OCI-LY7 (cell line): ENCODE data around the gene ADAM12. TPM values are rescaled to one million over a fixed set of nuclear protein-coding genes. Genes with fewer than 3 reads are reported as not detected.
A peak's percentile ranks its signal among the peaks of the same experiment; 100 is the strongest.

Experiments
- BruUV-seq: library from RNA; stranded (reverse); fragments of 400-500 nt; replicated peaks from 2 replicates; lab custom pipeline; 2021; lab: Mats Ljungman, UMichigan
- CTCF ChIA-PET: fragments of 300-600 bp; sonication (Branson Sonifier 250); formaldehyde crosslinking; loops from one replicate; lab custom pipeline; 2022; ENCODE audit warnings: antibody characterized with exemption; ENCODE audit not compliant: unreplicated experiment; lab: Charles Lee
- POLR2A ChIA-PET: fragments of 300-600 bp; sonication (Branson Sonifier 250); formaldehyde crosslinking; loops from one replicate; lab custom pipeline; 2022; ENCODE audit warnings: antibody characterized with exemption; lab: Charles Lee
- DNase-seq: peaks from one replicate; pipeline ENCODE4 v3.0.0-alpha.2; 2015; ENCODE audit warnings: low spot score
- H2AFZ ChIP-seq: fragments of 200-600 bp; sonication (generic), shearing (Covaris generic); 2 replicates; pipeline ENCODE4 v1.6.1; 2014; ENCODE audit warnings: mild to moderate bottlenecking, antibody characterized with exemption, low read length, moderate library complexity
- H3K27ac ChIP-seq: fragments of 200-600 bp; sonication (generic); 2 replicates; pipeline ENCODE4 v1.5.1; 2014; ENCODE audit warnings: mixed run types, low read depth, mild to moderate bottlenecking, moderate library complexity, low read length, inconsistent platforms; ENCODE audit not compliant: poor library complexity, severe bottlenecking
- H3K36me3 ChIP-seq: fragments of 200-600 bp; sonication (generic); 2 replicates; pipeline ENCODE4 v1.6.1; 2014; ENCODE audit warnings: mild to moderate bottlenecking, antibody characterized with exemption, low read length, moderate library complexity, mixed read lengths; ENCODE audit not compliant: insufficient read depth
- H3K4me1 ChIP-seq: fragments of 200-600 bp; sonication (generic); 2 replicates; pipeline ENCODE4 v1.5.1; 2014; ENCODE audit warnings: mild to moderate bottlenecking, low read length; ENCODE audit not compliant: insufficient read depth, poor library complexity, severe bottlenecking
- H3K4me2 ChIP-seq: fragments of 200-600 bp; sonication (generic); 2 replicates; pipeline ENCODE4 v1.6.1; 2014; ENCODE audit warnings: mild to moderate bottlenecking, low read length
- H3K4me3 ChIP-seq: fragments of 200-600 bp; sonication (generic); 2 replicates; pipeline ENCODE4 v1.5.1; 2014; ENCODE audit warnings: mild to moderate bottlenecking, low read depth, low read length; ENCODE audit not compliant: poor library complexity, severe bottlenecking
- H3K79me2 ChIP-seq: fragments of 200-600 bp; sonication (generic); 2 replicates; pipeline ENCODE4 v1.6.1; 2016; ENCODE audit warnings: low read depth, mild to moderate bottlenecking, low read length, moderate library complexity, mixed read lengths; ENCODE audit not compliant: insufficient read depth
- H3K9me2 ChIP-seq: fragments of 200-600 bp; sonication (generic); 2 replicates; pipeline ENCODE4 v1.6.1; 2016; ENCODE audit warnings: mild to moderate bottlenecking, low read length, mixed read lengths; ENCODE audit not compliant: insufficient read depth
- H3K9me3 ChIP-seq: fragments of 200-600 bp; sonication (generic); 2 replicates; pipeline ENCODE4 v1.6.1; 2014; ENCODE audit warnings: mild to moderate bottlenecking, mixed run types, low read length, mixed read lengths
- H4K20me1 ChIP-seq: fragments of 200-600 bp; sonication (generic); 2 replicates; pipeline ENCODE4 v1.6.1; 2014; ENCODE audit warnings: mild to moderate bottlenecking, antibody characterized with exemption, low read length, moderate library complexity, mixed read lengths; ENCODE audit not compliant: insufficient read depth
- CTCF ChIP-seq: fragments of 200-600 bp; sonication (generic); conservative IDR thresholded peaks from 2 replicates; pipeline ENCODE4 v1.5.1; 2014; ENCODE audit warnings: mild to moderate bottlenecking, antibody characterized with exemption, low read length, moderate library complexity, mixed read lengths
- EZH2phosphoT487 ChIP-seq: fragments of 200-600 bp; sonication (generic); IDR thresholded peaks from 2 replicates; pipeline ENCODE4 v1.6.1; 2018; ENCODE audit warnings: low read depth, borderline replicate concordance, mild to moderate bottlenecking, mixed run types, antibody characterized with exemption, low read length, moderate library complexity, mixed read lengths
- intact Hi-C: fragments of 100-400 bp; cut with micrococcal nuclease; formaldehyde crosslinking; loops from one replicate; pipeline ENCODE4 v1.10.0; 2022; ENCODE audit not compliant: unreplicated experiment
- total RNA-seq, 2 experiments: library from RNA; depleted of rRNA in 1 of 2; stranded (reverse); fragments of >200 nt in 1 of 2; shearing (Covaris generic) in 1 of 2; gene quantifications; 2 replicates each; pipeline ENCODE4 v1.2.3, GENCODE V29; 2014 to 2022

Gene ADAM12
- total RNA-seq, 2 experiments from 2014 or later = 0.06 TPM; not detected in 1

- no peak overlapping the region for H3K27ac ChIP-seq
- H3K4me3 ChIP-seq = no peak overlapping the region
- H4K20me1 ChIP-seq = no peaks in the 10 kb centered on the region
- intact Hi-C loops = no loop called here
- H3K4me2 ChIP-seq = no peak overlapping the region
- H2AFZ ChIP-seq = no peak overlapping the region
- no peaks in the 10 kb centered on the region for H3K4me1 ChIP-seq
- no peaks in the 10 kb centered on the region for H3K36me3 ChIP-seq
- TF ChIP-seq CTCF = no peak
- no peak for TF ChIP-seq EZH2phosphoT487
- DNase-seq = no peak
- no peaks in the 10 kb centered on the region for H3K9me3 ChIP-seq
- H3K9me2 ChIP-seq = no peaks in the 10 kb centered on the region
- ChIA-PET POLR2A (no interaction called here), CTCF (no interaction called here)
- no TSS peak for BruUV-seq
- no peaks in the 10 kb centered on the region for H3K79me2 ChIP-seq
Measured at GRCh38 chr10:126102636-126103035, 285.6 kb downstream of the ADAM12 start.

GRCh38 chr10:126101736-126102135 is 286.5 kb downstream of the ADAM12 start:
- no peak overlapping the region for H3K27ac ChIP-seq
- ChIA-PET CTCF (no interaction called here), POLR2A (no interaction called here)
- no peaks in the 10 kb centered on the region for H4K20me1 ChIP-seq
- no peak overlapping the region for H3K4me3 ChIP-seq
- TF ChIP-seq EZH2phosphoT487 (no peak), CTCF (no peak)
- H3K9me3 ChIP-seq = no peaks in the 10 kb centered on the region
- intact Hi-C loops = no loop called here
- peak; percentile 14 for DNase-seq
- no peak overlapping the region for H3K4me2 ChIP-seq
- H3K9me2 ChIP-seq = no peaks in the 10 kb centered on the region
- BruUV-seq = no TSS peak
- no peak overlapping the region for H2AFZ ChIP-seq
- no peaks in the 10 kb centered on the region for H3K79me2 ChIP-seq
- H3K36me3 ChIP-seq = no peaks in the 10 kb centered on the region
- no peaks in the 10 kb centered on the region for H3K4me1 ChIP-seq

GRCh38 chr10:126101325-126101724 is 287.0 kb downstream of the ADAM12 start:
- Histone ChIP-seq H3K4me2 (no peak overlapping the region), H4K20me1 (no peaks in the 10 kb centered on the region), H3K9me2 (no peaks in the 10 kb centered on the region), H3K4me3 (no peak overlapping the region), H3K9me3 (no peaks in the 10 kb centered on the region), H3K36me3 (no peaks in the 10 kb centered on the region), H3K4me1 (no peaks in the 10 kb centered on the region), H3K27ac (no peak overlapping the region), H2AFZ (no peak overlapping the region), H3K79me2 (no peaks in the 10 kb centered on the region)
- BruUV-seq = no TSS peak
- TF ChIP-seq CTCF (no peak), EZH2phosphoT487 (no peak)
- intact Hi-C loops = no loop called here
- no peak for DNase-seq
- POLR2A ChIA-PET = no interaction called here
- CTCF ChIA-PET = no interaction called here
